PFSK-1 (cell line): ENCODE measurements around the gene EID2B.
A peak's percentile ranks its signal among the peaks of the same experiment; 100 is the strongest.

Source experiments
- FOXP2 ChIP-seq: optimal IDR thresholded peaks from 2 replicates; pipeline ENCODE3; 2011; ENCODE audit warnings: borderline replicate concordance, control low read depth, inconsistent platforms; ENCODE audit not compliant: insufficient read depth; ENCODE audit errors: extremely low read length, extremely low read depth
- POLR2AphosphoS5 ChIP-seq: IDR thresholded peaks from 2 replicates; pipeline ENCODE4 v1.6.1; 2012; ENCODE audit warnings: low read depth, mild to moderate bottlenecking, control low read depth, low read length, moderate library complexity
- REST ChIP-seq, 2 experiments: IDR thresholded peaks; 2 replicates each; pipeline versions ENCODE4 v1.6.1 to v1.8.0; 2011 to 2012; ENCODE audit warnings: low read depth in 2 of 2, low read length in 2 of 2, control low read depth in 1 of 2, inconsistent platforms in 1 of 2, mild to moderate bottlenecking in 1 of 2, moderate library complexity in 1 of 2; ENCODE audit not compliant: insufficient read depth in 1 of 2
- SIN3A ChIP-seq: IDR thresholded peaks from 2 replicates; pipeline ENCODE4 v1.6.1; 2012; ENCODE audit warnings: mild to moderate bottlenecking, low read length, moderate library complexity, borderline replicate concordance; ENCODE audit not compliant: insufficient read depth
- TAF1 ChIP-seq: IDR thresholded peaks from 2 replicates; pipeline ENCODE4 v1.6.1; 2012; ENCODE audit warnings: low read length, control low read depth, borderline replicate concordance; ENCODE audit not compliant: insufficient read depth

Gene EID2B

GRCh38 chr19:39492788-39493187, 39.9 kb downstream of the EID2B start:
- TF ChIP-seq REST (IDR thresholded peaks at IDR 0.05; ENCODE audit: insufficient read depth in 1 of 2, low read depth in 2 of 2, low read length in 2 of 2) (no peak), SIN3A (no peak)

GRCh38 chr19:39492225-39492624, 40.4 kb downstream of the EID2B start:
- no peak for TF ChIP-seq POLR2AphosphoS5

- TF ChIP-seq POLR2AphosphoS5: peak; percentile 48; the same call in 1 of the 2 replicates
- TF ChIP-seq FOXP2: no peak
Measured at GRCh38 chr19:39489756-39490155, 42.9 kb downstream of the EID2B start.

- TF ChIP-seq POLR2AphosphoS5 (no peak), TAF1 (no peak), SIN3A (no peak), REST (IDR thresholded peaks at IDR 0.05; ENCODE audit: insufficient read depth in 1 of 2, low read depth in 2 of 2, low read length in 2 of 2) (no peak), FOXP2 (no peak)
Measured at GRCh38 chr19:39483141-39483540, 49.5 kb downstream of the EID2B start.

GRCh38 chr19:39481676-39482075, 51.0 kb downstream of the EID2B start:
- TF ChIP-seq SIN3A (no peak), REST (IDR thresholded peaks at IDR 0.05; ENCODE audit: insufficient read depth in 1 of 2, low read depth in 2 of 2, low read length in 2 of 2) (no peak), TAF1 (no peak)

- TF ChIP-seq POLR2AphosphoS5 (no peak), REST (IDR thresholded peaks at IDR 0.05; ENCODE audit: insufficient read depth in 1 of 2, low read depth in 2 of 2, low read length in 2 of 2) (no peak), FOXP2 (no peak), SIN3A (no peak; the same call in 1 of the 2 replicates), TAF1 (no peak)
Measured at GRCh38 chr19:39481229-39481545, 51.5 kb downstream of the EID2B start.
